DOHH2 (cell line): Measurements from ENCODE around the gene SOX18.

Experiments
- H3F3A ChIP-seq: fragments of 200-600 bp; sonication (generic), shearing (Covaris generic); 2 replicates; pipeline ENCODE4 v1.6.0; 2016; ENCODE audit warnings: antibody characterized with exemption, mild to moderate bottlenecking; ENCODE audit not compliant: control insufficient read depth, insufficient read depth
- H3K27ac ChIP-seq: fragments of 200-600 bp; sonication (generic); 2 replicates; pipeline ENCODE4 v1.5.1; 2014; ENCODE audit warnings: low read depth, mild to moderate bottlenecking, low read length, moderate library complexity
- H3K27me3 ChIP-seq: fragments of 200-600 bp; sonication (generic); 2 replicates; pipeline ENCODE4 v1.6.1; 2014; ENCODE audit warnings: mild to moderate bottlenecking, low read length, mixed read lengths; ENCODE audit not compliant: control insufficient read depth
- H3K36me3 ChIP-seq: fragments of 200-600 bp; sonication (generic); 2 replicates; pipeline ENCODE4 v1.6.1; 2014; ENCODE audit warnings: mild to moderate bottlenecking, low read length, moderate library complexity, mixed read lengths; ENCODE audit not compliant: control insufficient read depth
- H3K4me1 ChIP-seq: fragments of 200-600 bp; sonication (generic); 2 replicates; pipeline ENCODE4 v1.6.1; 2014; ENCODE audit warnings: mild to moderate bottlenecking, low read length, mixed read lengths; ENCODE audit not compliant: control insufficient read depth
- H3K4me2 ChIP-seq: fragments of 200-600 bp; sonication (generic); 2 replicates; pipeline ENCODE4 v1.6.0; 2014; ENCODE audit warnings: mild to moderate bottlenecking, low read length, moderate library complexity
- H3K4me3 ChIP-seq: fragments of 200-600 bp; sonication (generic); 2 replicates; pipeline ENCODE4 v1.5.1; 2014; ENCODE audit warnings: mild to moderate bottlenecking, low read length, mixed read lengths
- H3K79me2 ChIP-seq: fragments of 200-600 bp; sonication (generic); 2 replicates; pipeline ENCODE4 v1.6.1; 2014; ENCODE audit warnings: mild to moderate bottlenecking, low read length, mixed read lengths; ENCODE audit not compliant: control insufficient read depth
- H3K9me2 ChIP-seq: fragments of 200-600 bp; sonication (generic); replicated peaks from 2 replicates; pipeline ENCODE4 v1.6.1; 2014; ENCODE audit warnings: mild to moderate bottlenecking, low read length, mixed read lengths; ENCODE audit not compliant: control insufficient read depth
- H3K9me3 ChIP-seq: fragments of 200-600 bp; sonication (generic); 2 replicates; pipeline ENCODE4 v1.6.1; 2014; ENCODE audit warnings: antibody characterized with exemption, low read length, mixed read lengths; ENCODE audit not compliant: control insufficient read depth, insufficient read depth
- H4K20me1 ChIP-seq: fragments of 200-600 bp; sonication (generic); 2 replicates; pipeline ENCODE4 v1.6.0; 2014; ENCODE audit warnings: low read depth, mild to moderate bottlenecking, antibody characterized with exemption, low read length, moderate library complexity; ENCODE audit not compliant: control insufficient read depth, insufficient read depth
- EZH2phosphoT487 ChIP-seq: fragments of 200-600 bp; sonication (generic); IDR thresholded peaks from 2 replicates; pipeline ENCODE4 v1.6.1; 2017; ENCODE audit warnings: borderline replicate concordance, mild to moderate bottlenecking, antibody characterized with exemption, low read length, moderate library complexity, mixed read lengths
- TF ChIP-seq, protein P1 (sequence below): fragments of 200-600 bp; sonication (generic); IDR thresholded peaks from one replicate; pipeline ENCODE4 v1.5.1; 2014; ENCODE audit warnings: antibody characterized with exemption, mild to moderate bottlenecking, low read depth, low read length; ENCODE audit not compliant: poor library complexity, severe bottlenecking

The SOX18 gene

DNA sequence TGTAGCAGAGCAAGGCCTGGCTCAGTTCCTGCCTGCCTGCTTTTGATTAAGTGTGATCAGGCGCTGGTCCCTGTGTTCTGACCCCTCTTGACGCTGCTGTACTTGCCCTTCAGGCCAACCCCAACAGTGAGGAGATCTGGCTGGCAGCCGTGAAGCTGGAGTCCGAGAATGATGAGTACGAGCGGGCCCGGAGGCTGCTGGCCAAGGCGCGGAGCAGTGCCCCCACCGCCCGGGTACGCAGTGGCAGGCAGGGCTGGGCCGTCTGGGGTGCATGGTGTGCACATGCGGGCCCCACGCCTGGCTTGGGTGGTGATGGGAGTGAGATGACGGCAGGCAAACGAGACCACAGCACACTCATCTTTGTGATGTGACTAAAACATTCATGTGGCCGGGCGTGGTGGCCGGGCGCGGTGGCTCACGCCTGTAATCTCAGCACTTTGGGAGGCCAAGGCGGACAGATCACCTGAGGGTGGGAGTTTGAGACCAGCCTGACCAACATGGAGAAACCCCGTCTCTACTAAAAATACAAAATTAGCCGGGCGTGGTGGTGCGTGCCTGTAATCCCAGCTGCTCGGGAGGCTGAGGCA, 23.5 kb downstream of the SOX18 start:
- H3K36me3 ChIP-seq, result peaks cover 91% of the 10 kb centered on the region

DNA sequence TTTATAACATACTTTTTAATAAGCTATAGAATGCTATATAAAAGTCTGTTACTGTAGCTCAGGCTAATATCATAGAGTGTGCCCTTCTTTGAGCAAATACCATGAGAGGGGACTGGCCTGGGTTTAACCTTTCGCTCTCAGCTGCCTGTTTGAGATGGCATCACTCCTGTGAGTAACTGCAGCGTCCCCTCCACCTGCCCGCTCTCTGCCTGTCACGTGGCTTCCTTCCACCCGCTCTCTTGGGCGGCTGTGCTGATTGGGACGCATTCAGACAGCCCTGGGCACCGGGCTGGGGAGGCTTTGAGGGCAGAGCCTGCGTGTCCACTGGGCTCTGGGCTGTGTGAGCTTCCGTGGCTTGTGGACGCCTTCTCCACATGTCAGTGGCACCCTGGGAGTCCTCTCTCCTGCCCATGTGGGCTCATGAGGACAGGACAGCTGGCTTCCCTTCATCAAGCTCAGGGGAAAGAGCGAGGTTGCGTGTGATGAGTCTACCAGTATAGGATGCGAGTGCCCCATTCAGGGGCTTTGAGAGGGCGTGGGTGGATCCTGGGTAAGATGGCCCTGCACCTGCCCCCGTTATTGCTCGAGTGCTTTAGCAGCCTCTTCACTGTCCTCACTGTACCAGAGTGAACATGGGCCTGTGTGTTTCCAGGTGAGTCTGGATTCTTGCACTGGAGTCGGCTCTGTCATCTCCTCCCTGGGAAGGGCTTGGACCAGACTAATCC, 24.2 kb downstream of the SOX18 start:
- no peaks in the 10 kb centered on the region for H3K4me1 ChIP-seq
- H3K79me2 ChIP-seq, result no peaks in the 10 kb centered on the region; the same call in 1 of the 2 replicates
- no peaks in the 10 kb centered on the region for H4K20me1 ChIP-seq
- H3F3A ChIP-seq, result no peaks in the 10 kb centered on the region
- H3K9me2 ChIP-seq, result no peaks in the 10 kb centered on the region
- no peak overlapping the region for H3K27ac ChIP-seq
- H3K9me3 ChIP-seq, result no peaks in the 10 kb centered on the region
- H3K4me3 ChIP-seq, result no peak overlapping the region
- TF ChIP-seq, protein P1, sequence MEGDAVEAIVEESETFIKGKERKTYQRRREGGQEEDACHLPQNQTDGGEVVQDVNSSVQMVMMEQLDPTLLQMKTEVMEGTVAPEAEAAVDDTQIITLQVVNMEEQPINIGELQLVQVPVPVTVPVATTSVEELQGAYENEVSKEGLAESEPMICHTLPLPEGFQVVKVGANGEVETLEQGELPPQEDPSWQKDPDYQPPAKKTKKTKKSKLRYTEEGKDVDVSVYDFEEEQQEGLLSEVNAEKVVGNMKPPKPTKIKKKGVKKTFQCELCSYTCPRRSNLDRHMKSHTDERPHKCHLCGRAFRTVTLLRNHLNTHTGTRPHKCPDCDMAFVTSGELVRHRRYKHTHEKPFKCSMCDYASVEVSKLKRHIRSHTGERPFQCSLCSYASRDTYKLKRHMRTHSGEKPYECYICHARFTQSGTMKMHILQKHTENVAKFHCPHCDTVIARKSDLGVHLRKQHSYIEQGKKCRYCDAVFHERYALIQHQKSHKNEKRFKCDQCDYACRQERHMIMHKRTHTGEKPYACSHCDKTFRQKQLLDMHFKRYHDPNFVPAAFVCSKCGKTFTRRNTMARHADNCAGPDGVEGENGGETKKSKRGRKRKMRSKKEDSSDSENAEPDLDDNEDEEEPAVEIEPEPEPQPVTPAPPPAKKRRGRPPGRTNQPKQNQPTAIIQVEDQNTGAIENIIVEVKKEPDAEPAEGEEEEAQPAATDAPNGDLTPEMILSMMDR, result no peak
- TF ChIP-seq EZH2phosphoT487, result no peak
- no peak overlapping the region for H3K4me2 ChIP-seq
- H3K27me3 ChIP-seq, result no peaks in the 10 kb centered on the region
- peaks cover 88% of the 10 kb centered on the region for H3K36me3 ChIP-seq

More for the DNA sequence above, 23.5 kb downstream of the SOX18 start:
- Histone ChIP-seq H4K20me1 (no peaks in the 10 kb centered on the region), H3K4me1 (no peaks in the 10 kb centered on the region), H3K9me2 (no peaks in the 10 kb centered on the region), H3K27me3 (no peaks in the 10 kb centered on the region), H3K4me3 (no peak overlapping the region), H3K79me2 (no peaks in the 10 kb centered on the region; the same call in 1 of the 2 replicates), H3K9me3 (no peaks in the 10 kb centered on the region), H3K27ac (no peak overlapping the region), H3F3A (no peaks in the 10 kb centered on the region), H3K4me2 (no peak overlapping the region)
- TF ChIP-seq, protein P1, result no peak
- TF ChIP-seq EZH2phosphoT487, result no peak

DNA sequence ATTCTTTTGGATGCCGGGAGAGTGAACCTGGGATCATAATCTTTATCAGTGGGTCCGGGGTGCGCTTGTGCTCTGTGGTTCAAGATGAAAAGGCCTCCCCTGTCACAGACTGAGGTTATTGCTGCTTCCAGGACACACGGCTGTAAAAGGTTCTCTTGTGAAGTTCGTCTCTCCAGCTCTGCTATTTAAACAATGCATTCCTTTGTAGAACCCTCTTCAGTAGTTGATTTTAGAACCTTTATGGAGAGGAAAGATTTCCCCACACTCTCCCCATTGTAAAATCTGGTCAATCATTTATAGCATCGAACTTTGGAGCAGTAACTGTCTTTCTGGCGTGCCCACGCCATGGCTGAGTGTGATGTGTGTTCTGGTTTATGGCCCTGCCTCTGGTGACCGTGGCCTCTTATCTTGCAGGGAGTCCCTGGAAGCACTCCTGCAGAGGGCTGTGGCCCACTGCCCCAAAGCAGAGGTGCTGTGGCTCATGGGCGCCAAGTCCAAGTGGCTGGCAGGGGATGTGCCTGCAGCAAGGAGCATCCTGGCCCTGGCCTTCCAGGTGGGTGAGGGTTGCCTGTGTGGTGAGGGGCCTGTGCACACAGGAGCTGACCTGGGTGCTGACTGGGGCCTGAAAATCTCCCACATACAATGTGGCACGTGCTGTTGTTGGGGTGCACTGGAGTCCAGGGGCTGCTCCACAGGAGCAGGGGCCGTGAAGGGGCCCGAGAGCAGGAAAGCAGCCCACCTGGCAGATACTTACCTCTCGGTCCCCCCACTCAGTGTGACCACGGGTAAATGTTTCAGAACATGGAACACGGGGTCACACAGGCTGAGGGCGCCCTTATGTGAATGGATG, 25.1 kb downstream of the SOX18 start:
- Histone ChIP-seq H3K79me2 (no peaks in the 10 kb centered on the region; the same call in 1 of the 2 replicates), H3K27me3 (no peaks in the 10 kb centered on the region), H4K20me1 (no peaks in the 10 kb centered on the region), H3K9me3 (no peaks in the 10 kb centered on the region), H3K9me2 (no peaks in the 10 kb centered on the region), H3K4me1 (no peaks in the 10 kb centered on the region), H3F3A (no peaks in the 10 kb centered on the region), H3K27ac (no peak overlapping the region), H3K4me3 (no peak overlapping the region), H3K4me2 (no peak overlapping the region), H3K36me3 (peaks cover 89% of the 10 kb centered on the region)
- TF ChIP-seq, protein P1, result no peak
